Measurements from ENCODE around the gene TRHDE. TPM values are rescaled to one million over a fixed set of nuclear protein-coding genes. Genes with fewer than 3 reads are reported as not detected.

Gene TRHDE
- polyA plus RNA-seq, 2 of the 4 experiments (the other 2 are of a cell fraction): 0.16 to 0.32 TPM

DNA sequence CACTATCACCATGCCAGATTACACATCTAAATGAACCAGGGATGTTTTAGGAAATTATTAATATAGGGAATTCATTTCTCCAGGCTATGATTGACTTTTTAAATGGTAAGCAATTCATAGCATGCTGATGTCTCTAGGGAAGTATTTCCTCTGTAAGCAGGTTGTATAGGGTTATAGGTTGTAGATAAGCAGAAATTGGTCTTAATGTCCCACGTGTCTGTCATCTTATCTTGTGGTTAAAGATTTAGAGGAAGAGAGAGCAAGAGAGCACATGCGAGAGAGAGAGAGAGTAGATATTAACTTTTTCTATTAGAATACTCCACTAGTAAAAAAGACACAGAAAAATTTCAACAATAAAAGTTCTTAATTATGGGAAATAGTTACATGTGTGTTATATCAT is 32.6 kb downstream of the TRHDE start:
- no peaks in the 10 kb centered on the region for H3K9me3 ChIP-seq
- H3K4me2 ChIP-seq: no peak overlapping the region
- FAIRE-seq (no peak), ATAC-seq (no peak), DNase-seq (ENCODE audit: low read depth in 1 of 2, low spot score in 1 of 2) (no peak)
- H3K27ac ChIP-seq: no peak overlapping the region
- 25% methylated on average over 2 of the region's 2 CpGs for WGBS (ENCODE audit: missing lambda C conversion rate)
- no peak overlapping the region for H3K4me3 ChIP-seq
- ChIA-PET POLR2A (no interaction called here), CTCF (no interaction called here)
- TF ChIP-seq MAFK (IDR thresholded peaks at IDR 0.05; ENCODE audit: partially characterized antibody) (no peak), CHD2 (IDR thresholded peaks at IDR 0.05; ENCODE audit: low read length, partially characterized antibody) (no peak)
- no peaks in the 10 kb centered on the region for H3K4me1 ChIP-seq

DNA sequence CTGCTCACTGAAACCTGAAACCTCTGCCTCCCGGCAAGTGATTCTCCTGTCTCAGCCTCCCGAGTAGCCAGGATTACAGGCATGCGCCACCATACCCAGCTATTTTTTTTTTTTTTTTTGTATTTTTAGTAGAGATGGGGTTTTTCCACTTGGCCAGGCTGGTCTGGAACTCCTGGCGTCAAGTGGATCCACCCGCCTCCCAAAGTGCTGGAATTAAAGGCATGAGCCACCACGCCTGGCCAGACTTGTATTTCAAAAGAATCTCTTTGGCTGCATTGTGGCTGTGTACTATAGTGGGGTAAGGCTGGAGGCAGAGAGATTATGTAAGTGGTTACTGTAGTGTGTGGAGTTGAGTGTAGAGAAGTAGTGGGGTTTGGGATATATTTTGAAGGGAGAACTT is 35.1 kb downstream of the TRHDE start:
- TF ChIP-seq, protein P1, sequence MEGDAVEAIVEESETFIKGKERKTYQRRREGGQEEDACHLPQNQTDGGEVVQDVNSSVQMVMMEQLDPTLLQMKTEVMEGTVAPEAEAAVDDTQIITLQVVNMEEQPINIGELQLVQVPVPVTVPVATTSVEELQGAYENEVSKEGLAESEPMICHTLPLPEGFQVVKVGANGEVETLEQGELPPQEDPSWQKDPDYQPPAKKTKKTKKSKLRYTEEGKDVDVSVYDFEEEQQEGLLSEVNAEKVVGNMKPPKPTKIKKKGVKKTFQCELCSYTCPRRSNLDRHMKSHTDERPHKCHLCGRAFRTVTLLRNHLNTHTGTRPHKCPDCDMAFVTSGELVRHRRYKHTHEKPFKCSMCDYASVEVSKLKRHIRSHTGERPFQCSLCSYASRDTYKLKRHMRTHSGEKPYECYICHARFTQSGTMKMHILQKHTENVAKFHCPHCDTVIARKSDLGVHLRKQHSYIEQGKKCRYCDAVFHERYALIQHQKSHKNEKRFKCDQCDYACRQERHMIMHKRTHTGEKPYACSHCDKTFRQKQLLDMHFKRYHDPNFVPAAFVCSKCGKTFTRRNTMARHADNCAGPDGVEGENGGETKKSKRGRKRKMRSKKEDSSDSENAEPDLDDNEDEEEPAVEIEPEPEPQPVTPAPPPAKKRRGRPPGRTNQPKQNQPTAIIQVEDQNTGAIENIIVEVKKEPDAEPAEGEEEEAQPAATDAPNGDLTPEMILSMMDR (IDR thresholded peaks at IDR 0.05): no peak
- TF ChIP-seq FOXS1 (CRISPR knock-in tag; IDR thresholded peaks at IDR 0.05) (no peak), TFCP2L1 (CRISPR knock-in tag; IDR thresholded peaks at IDR 0.05) (no peak), HOXA7 (CRISPR knock-in tag; IDR thresholded peaks at IDR 0.05) (no peak), KDM1A (IDR thresholded peaks at IDR 0.05; ENCODE audit: low read depth) (no peak), PHF8 (IDR thresholded peaks at IDR 0.05; ENCODE audit: borderline replicate concordance, low read depth) (no peak)
- TF ChIP-seq, protein P2, sequence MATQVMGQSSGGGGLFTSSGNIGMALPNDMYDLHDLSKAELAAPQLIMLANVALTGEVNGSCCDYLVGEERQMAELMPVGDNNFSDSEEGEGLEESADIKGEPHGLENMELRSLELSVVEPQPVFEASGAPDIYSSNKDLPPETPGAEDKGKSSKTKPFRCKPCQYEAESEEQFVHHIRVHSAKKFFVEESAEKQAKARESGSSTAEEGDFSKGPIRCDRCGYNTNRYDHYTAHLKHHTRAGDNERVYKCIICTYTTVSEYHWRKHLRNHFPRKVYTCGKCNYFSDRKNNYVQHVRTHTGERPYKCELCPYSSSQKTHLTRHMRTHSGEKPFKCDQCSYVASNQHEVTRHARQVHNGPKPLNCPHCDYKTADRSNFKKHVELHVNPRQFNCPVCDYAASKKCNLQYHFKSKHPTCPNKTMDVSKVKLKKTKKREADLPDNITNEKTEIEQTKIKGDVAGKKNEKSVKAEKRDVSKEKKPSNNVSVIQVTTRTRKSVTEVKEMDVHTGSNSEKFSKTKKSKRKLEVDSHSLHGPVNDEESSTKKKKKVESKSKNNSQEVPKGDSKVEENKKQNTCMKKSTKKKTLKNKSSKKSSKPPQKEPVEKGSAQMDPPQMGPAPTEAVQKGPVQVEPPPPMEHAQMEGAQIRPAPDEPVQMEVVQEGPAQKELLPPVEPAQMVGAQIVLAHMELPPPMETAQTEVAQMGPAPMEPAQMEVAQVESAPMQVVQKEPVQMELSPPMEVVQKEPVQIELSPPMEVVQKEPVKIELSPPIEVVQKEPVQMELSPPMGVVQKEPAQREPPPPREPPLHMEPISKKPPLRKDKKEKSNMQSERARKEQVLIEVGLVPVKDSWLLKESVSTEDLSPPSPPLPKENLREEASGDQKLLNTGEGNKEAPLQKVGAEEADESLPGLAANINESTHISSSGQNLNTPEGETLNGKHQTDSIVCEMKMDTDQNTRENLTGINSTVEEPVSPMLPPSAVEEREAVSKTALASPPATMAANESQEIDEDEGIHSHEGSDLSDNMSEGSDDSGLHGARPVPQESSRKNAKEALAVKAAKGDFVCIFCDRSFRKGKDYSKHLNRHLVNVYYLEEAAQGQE (IDR thresholded peaks at IDR 0.05): no peak
- TF ChIP-seq, protein P3, sequence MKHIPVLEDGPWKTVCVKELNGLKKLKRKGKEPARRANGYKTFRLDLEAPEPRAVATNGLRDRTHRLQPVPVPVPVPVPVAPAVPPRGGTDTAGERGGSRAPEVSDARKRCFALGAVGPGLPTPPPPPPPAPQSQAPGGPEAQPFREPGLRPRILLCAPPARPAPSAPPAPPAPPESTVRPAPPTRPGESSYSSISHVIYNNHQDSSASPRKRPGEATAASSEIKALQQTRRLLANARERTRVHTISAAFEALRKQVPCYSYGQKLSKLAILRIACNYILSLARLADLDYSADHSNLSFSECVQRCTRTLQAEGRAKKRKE (CRISPR knock-in tag; IDR thresholded peaks at IDR 0.05; ENCODE audit: low read depth): no peak

DNA sequence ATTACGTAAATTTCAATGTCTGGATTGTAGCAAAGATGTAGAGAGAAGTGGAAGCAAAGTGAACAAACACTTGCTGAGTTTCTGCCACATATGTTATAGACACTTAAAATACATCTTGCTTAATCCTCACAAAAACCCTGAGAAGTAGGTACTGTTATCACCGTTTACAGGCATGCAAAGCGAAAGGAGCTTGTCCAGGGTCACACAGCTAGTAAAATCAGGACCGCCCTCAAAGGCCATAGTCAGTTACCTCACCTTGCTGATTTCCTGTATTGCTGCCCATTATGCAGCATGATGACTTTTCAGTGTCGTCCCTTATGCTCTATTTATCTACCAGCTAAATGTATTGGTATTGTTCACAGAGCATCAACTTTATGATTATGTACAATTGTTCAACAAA is 39.8 kb downstream of the TRHDE start:
- 30% methylated on average over 5 of the region's 5 CpGs for WGBS (ENCODE audit: missing lambda C conversion rate)
- TF ChIP-seq CBX2 (IDR thresholded peaks at IDR 0.05; ENCODE audit: borderline replicate concordance, low read depth) (no peak), JUNB (IDR thresholded peaks at IDR 0.05) (no peak), HOXB13 (CRISPR knock-in tag; IDR thresholded peaks at IDR 0.05; ENCODE audit: low read depth) (no peak), ZSCAN20 (CRISPR knock-in tag; IDR thresholded peaks at IDR 0.05) (no peak), MYC (IDR thresholded peaks at IDR 0.05; ENCODE audit: borderline replicate concordance, low read length) (no peak), RFX5 (IDR thresholded peaks at IDR 0.05) (no peak), ZC3H11A (IDR thresholded peaks at IDR 0.05) (no peak), RARB (CRISPR knock-in tag; IDR thresholded peaks at IDR 0.05) (no peak), HEYL (CRISPR knock-in tag; IDR thresholded peaks at IDR 0.05) (no peak), NFE2L2 (conservative IDR thresholded peaks at IDR 0.05; ENCODE audit: low read length) (no peak), BHLHE40 (IDR thresholded peaks at IDR 0.05; ENCODE audit: low read depth, low read length) (no peak), POLR2AphosphoS2 (conservative IDR thresholded peaks at IDR 0.05; ENCODE audit: low read length) (no peak)
- TF ChIP-seq, protein P3 (CRISPR knock-in tag; IDR thresholded peaks at IDR 0.05; ENCODE audit: low read depth): no peak
- TF ChIP-seq, protein P2 (IDR thresholded peaks at IDR 0.05): no peak

More for the DNA sequence above, 35.1 kb downstream of the TRHDE start:
- H3K4me1 ChIP-seq: no peaks in the 10 kb centered on the region
- DNase-seq (ENCODE audit: low read depth in 1 of 2, low spot score in 1 of 2) (no peak), ATAC-seq (no peak), FAIRE-seq (no peak)
- 46% methylated on average over 6 of the region's 6 CpGs for WGBS (ENCODE audit: missing lambda C conversion rate)
- no peak overlapping the region for H3K4me3 ChIP-seq
- no peak overlapping the region for H3K27ac ChIP-seq
- H3K9me3 ChIP-seq: no peaks in the 10 kb centered on the region
- CTCF ChIA-PET: interaction anchor here (1.0 kb wide), 1 partner anchor 14 kb away, joined by 4 read pairs; no protein-coding TSS in a partner anchor
- POLR2A ChIA-PET: no interaction called here
- H3K4me2 ChIP-seq: no peak overlapping the region

More for the DNA sequence above, 39.8 kb downstream of the TRHDE start:
- POLR2A ChIA-PET: no interaction called here
- Histone ChIP-seq H3K9me3 (no peaks in the 10 kb centered on the region), H3K4me3 (no peak overlapping the region), H3K4me2 (no peak overlapping the region), H3K4me1 (no peaks in the 10 kb centered on the region), H3K27ac (no peak overlapping the region)
- no peak for FAIRE-seq
- CTCF ChIA-PET: interaction anchor here (0.6 kb wide), 1 partner anchor 59 kb away, joined by 3 read pairs; no protein-coding TSS in a partner anchor
- no peak for ATAC-seq
- no peak for DNase-seq (ENCODE audit: low read depth in 1 of 2, low spot score in 1 of 2)

Measured in A549 (cell line).